ENCODE measurements around the gene FSCN2.
"Not testable (repeated sequence)": the region's sequence is repeated elsewhere in the genome, so short reads cannot be mapped to it uniquely, and the experiment has no call there.

Gene FSCN2

GRCh38 chr17:81578038-81578441 lies 49.9 kb downstream of the FSCN2 start:
- peaks cover 20 to 83% of the 10 kb centered on the region in 2 donors for H3K36me3 ChIP-seq (ENCODE audit: control insufficient read depth in 1 of 2, insufficient read depth in 2 of 2, low read length in 2 of 2)
- H3K4me1 ChIP-seq (ENCODE audit: control insufficient read depth in 1 of 2, insufficient read depth in 2 of 2, low read length in 2 of 2) = no peaks in the 10 kb centered on the region
- no peaks in the 10 kb centered on the region for H3K27me3 ChIP-seq (ENCODE audit: control insufficient read depth in 1 of 2, insufficient read depth in 2 of 2, low read length in 2 of 2)
- no peak overlapping the region for H3K27ac ChIP-seq (ENCODE audit: low read depth, low read length)
- no peaks in the 10 kb centered on the region for H3K9me3 ChIP-seq (ENCODE audit: control insufficient read depth in 1 of 2, low read length in 2 of 2)
- H3K4me3 ChIP-seq (ENCODE audit: low read depth in 1 of 2, low read length in 2 of 2) = no peak overlapping the region
- H3K9ac ChIP-seq (ENCODE audit: low read depth in 1 of 2, low read length in 2 of 2) = no peak overlapping the region

GRCh38 chr17:81578561-81579225 lies 50.5 kb downstream of the FSCN2 start:
- no peaks in the 10 kb centered on the region for H3K9me3 ChIP-seq (ENCODE audit: control insufficient read depth in 1 of 2, low read length in 2 of 2)
- no peaks in the 10 kb centered on the region for H3K4me1 ChIP-seq (ENCODE audit: control insufficient read depth in 1 of 2, insufficient read depth in 2 of 2, low read length in 2 of 2)
- no peak overlapping the region for H3K4me3 ChIP-seq (ENCODE audit: low read depth in 1 of 2, low read length in 2 of 2)
- peaks cover 27 to 83% of the 10 kb centered on the region in 2 donors for H3K36me3 ChIP-seq (ENCODE audit: control insufficient read depth in 1 of 2, insufficient read depth in 2 of 2, low read length in 2 of 2)
- no peak overlapping the region for H3K27ac ChIP-seq (ENCODE audit: low read depth, low read length)
- no peaks in the 10 kb centered on the region for H3K27me3 ChIP-seq (ENCODE audit: control insufficient read depth in 1 of 2, insufficient read depth in 2 of 2, low read length in 2 of 2)
- no peak overlapping the region for H3K9ac ChIP-seq (ENCODE audit: low read depth in 1 of 2, low read length in 2 of 2)

GRCh38 chr17:81579298-81579697 lies 51.1 kb downstream of the FSCN2 start:
- Histone ChIP-seq H3K4me3 (ENCODE audit: low read depth in 1 of 2, low read length in 2 of 2) (no peak overlapping the region), H3K9me3 (ENCODE audit: control insufficient read depth in 1 of 2, low read length in 2 of 2) (no peaks in the 10 kb centered on the region), H3K36me3 (ENCODE audit: control insufficient read depth in 1 of 2, insufficient read depth in 2 of 2, low read length in 2 of 2) (peaks cover 30 to 86% of the 10 kb centered on the region in 2 donors), H3K27ac (ENCODE audit: low read depth, low read length) (no peak overlapping the region), H3K9ac (ENCODE audit: low read depth in 1 of 2, low read length in 2 of 2) (no peak overlapping the region), H3K4me1 (ENCODE audit: control insufficient read depth in 1 of 2, insufficient read depth in 2 of 2, low read length in 2 of 2) (no peaks in the 10 kb centered on the region), H3K27me3 (ENCODE audit: control insufficient read depth in 1 of 2, insufficient read depth in 2 of 2, low read length in 2 of 2) (no peaks in the 10 kb centered on the region)

GRCh38 chr17:81579821-81580321 lies 51.7 kb downstream of the FSCN2 start:
- Histone ChIP-seq H3K9me3 (ENCODE audit: control insufficient read depth in 1 of 2, low read length in 2 of 2) (no peaks in the 10 kb centered on the region), H3K36me3 (ENCODE audit: control insufficient read depth in 1 of 2, insufficient read depth in 2 of 2, low read length in 2 of 2) (peaks cover 30 to 83% of the 10 kb centered on the region in 2 donors), H3K9ac (ENCODE audit: low read depth in 1 of 2, low read length in 2 of 2) (no peak overlapping the region), H3K27ac (ENCODE audit: low read depth, low read length) (no peak overlapping the region), H3K4me3 (ENCODE audit: low read depth in 1 of 2, low read length in 2 of 2) (no peak overlapping the region), H3K27me3 (ENCODE audit: control insufficient read depth in 1 of 2, insufficient read depth in 2 of 2, low read length in 2 of 2) (no peaks in the 10 kb centered on the region), H3K4me1 (ENCODE audit: control insufficient read depth in 1 of 2, insufficient read depth in 2 of 2, low read length in 2 of 2) (no peaks in the 10 kb centered on the region)

GRCh38 chr17:81580481-81580880 lies 52.3 kb downstream of the FSCN2 start:
- Histone ChIP-seq H3K4me1 (ENCODE audit: control insufficient read depth in 1 of 2, insufficient read depth in 2 of 2, low read length in 2 of 2) (no peaks in the 10 kb centered on the region), H3K27me3 (ENCODE audit: control insufficient read depth in 1 of 2, insufficient read depth in 2 of 2, low read length in 2 of 2) (no peaks in the 10 kb centered on the region), H3K9ac (ENCODE audit: low read depth in 1 of 2, low read length in 2 of 2) (no peak overlapping the region), H3K36me3 (ENCODE audit: control insufficient read depth in 1 of 2, insufficient read depth in 2 of 2, low read length in 2 of 2) (peaks cover 27 to 86% of the 10 kb centered on the region in 2 donors), H3K27ac (ENCODE audit: low read depth, low read length) (no peak overlapping the region), H3K9me3 (ENCODE audit: control insufficient read depth in 1 of 2, low read length in 2 of 2) (no peaks in the 10 kb centered on the region), H3K4me3 (ENCODE audit: low read depth in 1 of 2, low read length in 2 of 2) (no peak overlapping the region)

- no peak overlapping the region for H3K4me3 ChIP-seq (ENCODE audit: low read depth in 1 of 2, low read length in 2 of 2)
- no peaks in the 10 kb centered on the region for H3K4me1 ChIP-seq (ENCODE audit: control insufficient read depth in 1 of 2, insufficient read depth in 2 of 2, low read length in 2 of 2)
- H3K27ac ChIP-seq (ENCODE audit: low read depth, low read length) = no peak overlapping the region
- peaks cover 22 to 90% of the 10 kb centered on the region in 2 donors for H3K36me3 ChIP-seq (ENCODE audit: control insufficient read depth in 1 of 2, insufficient read depth in 2 of 2, low read length in 2 of 2)
- H3K9ac ChIP-seq (ENCODE audit: low read depth in 1 of 2, low read length in 2 of 2) = no peak overlapping the region
- no peaks in the 10 kb centered on the region for H3K9me3 ChIP-seq (ENCODE audit: control insufficient read depth in 1 of 2, low read length in 2 of 2)
- H3K27me3 ChIP-seq (ENCODE audit: control insufficient read depth in 1 of 2, insufficient read depth in 2 of 2, low read length in 2 of 2) = no peaks in the 10 kb centered on the region
Observed at GRCh38 chr17:81581758-81582157, 53.6 kb downstream of the FSCN2 start.

GRCh38 chr17:81582341-81582740 lies 54.2 kb downstream of the FSCN2 start:
- H3K27ac ChIP-seq (ENCODE audit: low read depth, low read length) = no peak overlapping the region
- H3K36me3 ChIP-seq (ENCODE audit: control insufficient read depth in 1 of 2, insufficient read depth in 2 of 2, low read length in 2 of 2) = peaks cover 22 to 91% of the 10 kb centered on the region in 2 donors
- no peaks in the 10 kb centered on the region for H3K27me3 ChIP-seq (ENCODE audit: control insufficient read depth in 1 of 2, insufficient read depth in 2 of 2, low read length in 2 of 2)

GRCh38 chr17:81582749-81583148 lies 54.6 kb downstream of the FSCN2 start:
- H3K4me1 ChIP-seq (ENCODE audit: control insufficient read depth in 1 of 2, insufficient read depth in 2 of 2, low read length in 2 of 2) = no peaks in the 10 kb centered on the region
- no peaks in the 10 kb centered on the region for H3K9me3 ChIP-seq (ENCODE audit: control insufficient read depth in 1 of 2, low read length in 2 of 2)
- peaks cover 22 to 87% of the 10 kb centered on the region in 2 donors for H3K36me3 ChIP-seq (ENCODE audit: control insufficient read depth in 1 of 2, insufficient read depth in 2 of 2, low read length in 2 of 2)
- no peak overlapping the region for H3K9ac ChIP-seq (ENCODE audit: low read depth in 1 of 2, low read length in 2 of 2)
- no peak overlapping the region for H3K27ac ChIP-seq (ENCODE audit: low read depth, low read length)
- no peaks in the 10 kb centered on the region for H3K27me3 ChIP-seq (ENCODE audit: control insufficient read depth in 1 of 2, insufficient read depth in 2 of 2, low read length in 2 of 2)
- no peak overlapping the region for H3K4me3 ChIP-seq (ENCODE audit: low read depth in 1 of 2, low read length in 2 of 2)

More at GRCh38 chr17:81582341-81582740, 54.2 kb downstream of the FSCN2 start:
- Histone ChIP-seq H3K4me3 (ENCODE audit: low read depth in 1 of 2, low read length in 2 of 2) (no peak overlapping the region), H3K4me1 (ENCODE audit: control insufficient read depth in 1 of 2, insufficient read depth in 2 of 2, low read length in 2 of 2) (no peaks in the 10 kb centered on the region), H3K9me3 (ENCODE audit: control insufficient read depth in 1 of 2, low read length in 2 of 2) (no peaks in the 10 kb centered on the region), H3K9ac (ENCODE audit: low read depth in 1 of 2, low read length in 2 of 2) (no peak overlapping the region)

- Histone ChIP-seq H3K9ac (ENCODE audit: low read depth in 1 of 2, low read length in 2 of 2) (no peak overlapping the region), H3K27ac (ENCODE audit: low read depth, low read length) (no peak overlapping the region), H3K36me3 (ENCODE audit: control insufficient read depth in 1 of 2, insufficient read depth in 2 of 2, low read length in 2 of 2) (peaks cover 23 to 87% of the 10 kb centered on the region in 2 donors), H3K4me1 (ENCODE audit: control insufficient read depth in 1 of 2, insufficient read depth in 2 of 2, low read length in 2 of 2) (no peaks in the 10 kb centered on the region), H3K9me3 (ENCODE audit: control insufficient read depth in 1 of 2, low read length in 2 of 2) (no peaks in the 10 kb centered on the region), H3K27me3 (ENCODE audit: control insufficient read depth in 1 of 2, insufficient read depth in 2 of 2, low read length in 2 of 2) (no peaks in the 10 kb centered on the region), H3K4me3 (ENCODE audit: low read depth in 1 of 2, low read length in 2 of 2) (no peak overlapping the region)
Observed at GRCh38 chr17:81583589-81584342, 55.6 kb downstream of the FSCN2 start.

GRCh38 chr17:81584771-81585170 lies 56.6 kb downstream of the FSCN2 start:
- H3K27me3 ChIP-seq (ENCODE audit: control insufficient read depth in 1 of 2, insufficient read depth in 2 of 2, low read length in 2 of 2); H3K9ac ChIP-seq (ENCODE audit: low read depth in 1 of 2, low read length in 2 of 2); H3K27ac ChIP-seq (ENCODE audit: low read depth, low read length); H3K9me3 ChIP-seq (ENCODE audit: control insufficient read depth in 1 of 2, low read length in 2 of 2); H3K4me3 ChIP-seq (ENCODE audit: low read depth in 1 of 2, low read length in 2 of 2); H3K4me1 ChIP-seq (ENCODE audit: control insufficient read depth in 1 of 2, insufficient read depth in 2 of 2, low read length in 2 of 2): not testable (repeated sequence)
- H3K36me3 ChIP-seq (ENCODE audit: control insufficient read depth in 1 of 2, insufficient read depth in 2 of 2, low read length in 2 of 2) = peaks cover 25 to 86% of the 10 kb centered on the region in 2 donors

All from duodenal mucosa (tissue), 2 donors.